Stimulated activated CD8-positive, alpha-beta memory T cell treated with anti-CD3 and anti-CD28 coated beads, Interleukin-7, amount 100 ng/mL, for 48 hours (primary cell): ENCODE measurements around the gene SNRPB2.

Source experiments
- DNase-seq, 2 donors: peaks; one replicate each; pipeline ENCODE4 v3.0.0-alpha.2; 2020; ENCODE audit warnings: low read depth in 1 of 2; ENCODE audit errors: extremely low read depth in 1 of 2

Gene SNRPB2

DNA sequence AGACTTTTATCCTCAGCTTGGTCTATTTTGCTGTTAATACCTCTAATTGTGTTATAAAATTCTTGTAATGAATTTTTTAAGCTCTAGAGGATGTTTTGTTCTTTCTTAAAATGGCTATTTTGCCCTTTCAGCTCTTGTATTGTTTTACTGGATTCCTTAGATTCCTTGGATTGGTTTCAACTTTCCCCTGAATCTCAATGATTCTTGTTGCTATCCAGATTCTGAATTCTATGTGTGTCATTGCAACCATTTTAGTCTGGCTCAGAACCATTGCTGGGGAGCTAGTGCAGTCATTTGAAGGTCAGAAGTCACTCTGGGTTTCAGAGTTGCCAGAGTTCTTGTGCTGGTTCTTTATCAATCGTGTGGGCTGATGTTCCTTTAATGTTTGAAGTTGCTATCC is 55.4 kb downstream of the SNRPB2 start:
- no peak for DNase-seq
